ENCODE data around the gene ADGRB2. TPM values are rescaled to one million over a fixed set of nuclear protein-coding genes. Genes with fewer than 3 reads are reported as not detected.

Gene ADGRB2
- total RNA-seq, 2 experiments from 2014 or later, result 4.0 to 11.4 TPM

GRCh38 chr1:31792116-31792515 is 28.0 kb upstream of the ADGRB2 start:
- H2AFZ ChIP-seq (ENCODE audit: low read length), result no peak overlapping the region
- no peaks in the 10 kb centered on the region for H4K20me1 ChIP-seq (ENCODE audit: insufficient read depth, low read length)
- no peak overlapping the region for H3K4me3 ChIP-seq (ENCODE audit: low read depth, low read length, poor library complexity, severe bottlenecking)
- intact Hi-C loops (cut with micrococcal nuclease; ENCODE audit: unreplicated experiment), result no loop called here
- H3K4me1 ChIP-seq (ENCODE audit: insufficient read depth, low read length, poor library complexity, severe bottlenecking), result peaks cover 17% of the 10 kb centered on the region
- no peak overlapping the region for H3K4me2 ChIP-seq (ENCODE audit: low read length)
- no peaks in the 10 kb centered on the region for H3K9me3 ChIP-seq (ENCODE audit: low read length)
- ChIA-PET CTCF (ENCODE audit: unreplicated experiment) (no interaction called here), POLR2A (interaction anchor here (0.6 kb wide), 1 partner anchor 30 kb away, joined by 3 read pairs; no protein-coding TSS in a partner anchor)
- TF ChIP-seq EZH2phosphoT487 (IDR thresholded peaks at IDR 0.05; ENCODE audit: borderline replicate concordance, low read depth, low read length) (no peak), CTCF (conservative IDR thresholded peaks at IDR 0.05; ENCODE audit: low read length) (no peak)
- DNase-seq (ENCODE audit: low spot score), result no peak
- no peaks in the 10 kb centered on the region for H3K36me3 ChIP-seq (ENCODE audit: insufficient read depth, low read length)
- BruUV-seq (replicated peaks), result no TSS peak
- H3K27ac ChIP-seq (ENCODE audit: low read depth, low read length, poor library complexity, severe bottlenecking), result no peak overlapping the region
- H3K79me2 ChIP-seq (ENCODE audit: insufficient read depth, low read depth, low read length), result no peaks in the 10 kb centered on the region
- H3K9me2 ChIP-seq (ENCODE audit: insufficient read depth, low read length), result no peaks in the 10 kb centered on the region

GRCh38 chr1:31791131-31791858 is 27.2 kb upstream of the ADGRB2 start:
- H3K36me3 ChIP-seq (ENCODE audit: insufficient read depth, low read length), result no peaks in the 10 kb centered on the region
- H2AFZ ChIP-seq (ENCODE audit: low read length), result no peak overlapping the region
- POLR2A ChIA-PET, result no interaction called here
- no peak overlapping the region for H3K4me3 ChIP-seq (ENCODE audit: low read depth, low read length, poor library complexity, severe bottlenecking)
- CTCF ChIA-PET (ENCODE audit: unreplicated experiment), result no interaction called here
- no peaks in the 10 kb centered on the region for H3K79me2 ChIP-seq (ENCODE audit: insufficient read depth, low read depth, low read length)
- H3K9me2 ChIP-seq (ENCODE audit: insufficient read depth, low read length), result no peaks in the 10 kb centered on the region
- no peak for TF ChIP-seq EZH2phosphoT487 (IDR thresholded peaks at IDR 0.05; ENCODE audit: borderline replicate concordance, low read depth, low read length)
- TF ChIP-seq CTCF (conservative IDR thresholded peaks at IDR 0.05; ENCODE audit: low read length), result no peak
- H3K4me2 ChIP-seq (ENCODE audit: low read length), result no peak overlapping the region
- intact Hi-C loops (cut with micrococcal nuclease; ENCODE audit: unreplicated experiment), result no loop called here
- DNase-seq (ENCODE audit: low spot score), result no peak
- no peaks in the 10 kb centered on the region for H4K20me1 ChIP-seq (ENCODE audit: insufficient read depth, low read length)
- H3K9me3 ChIP-seq (ENCODE audit: low read length), result no peaks in the 10 kb centered on the region
- no peak overlapping the region for H3K27ac ChIP-seq (ENCODE audit: low read depth, low read length, poor library complexity, severe bottlenecking)
- no TSS peak for BruUV-seq (replicated peaks)
- H3K4me1 ChIP-seq (ENCODE audit: insufficient read depth, low read length, poor library complexity, severe bottlenecking), result peaks cover 26% of the 10 kb centered on the region

- no peaks in the 10 kb centered on the region for H3K9me3 ChIP-seq (ENCODE audit: low read length)
- BruUV-seq (replicated peaks), result no TSS peak
- no peak overlapping the region for H3K4me3 ChIP-seq (ENCODE audit: low read depth, low read length, poor library complexity, severe bottlenecking)
- H4K20me1 ChIP-seq (ENCODE audit: insufficient read depth, low read length), result no peaks in the 10 kb centered on the region
- no peaks in the 10 kb centered on the region for H3K79me2 ChIP-seq (ENCODE audit: insufficient read depth, low read depth, low read length)
- no peak overlapping the region for H2AFZ ChIP-seq (ENCODE audit: low read length)
- H3K36me3 ChIP-seq (ENCODE audit: insufficient read depth, low read length), result no peaks in the 10 kb centered on the region
- peaks cover 32% of the 10 kb centered on the region for H3K4me1 ChIP-seq (ENCODE audit: insufficient read depth, low read length, poor library complexity, severe bottlenecking)
- ChIA-PET POLR2A (no interaction called here), CTCF (ENCODE audit: unreplicated experiment) (no interaction called here)
- no peak for DNase-seq (ENCODE audit: low spot score)
- intact Hi-C loops (cut with micrococcal nuclease; ENCODE audit: unreplicated experiment), result no loop called here
- no peaks in the 10 kb centered on the region for H3K9me2 ChIP-seq (ENCODE audit: insufficient read depth, low read length)
- TF ChIP-seq EZH2phosphoT487 (IDR thresholded peaks at IDR 0.05; ENCODE audit: borderline replicate concordance, low read depth, low read length) (no peak), CTCF (conservative IDR thresholded peaks at IDR 0.05; ENCODE audit: low read length) (no peak)
- no peak overlapping the region for H3K27ac ChIP-seq (ENCODE audit: low read depth, low read length, poor library complexity, severe bottlenecking)
- H3K4me2 ChIP-seq (ENCODE audit: low read length), result no peak overlapping the region
Observed at GRCh38 chr1:31790641-31791091, 26.5 kb upstream of the ADGRB2 start.

All from OCI-LY7 (cell line).